Left ventricle myocardium inferior (tissue), 1 donor: Measurements from ENCODE around the gene EXOG. TPM values are rescaled to one million over a fixed set of nuclear protein-coding genes. Genes with fewer than 3 reads are reported as not detected.

ENCODE experiments used
- DNase-seq: peaks from one replicate; pipeline ENCODE4 v3.0.0-alpha.2; 2020
- H3K27ac ChIP-seq: fragments of 200-600 bp; replicated peaks from 2 replicates; pipeline ENCODE4 v1.8.0; 2021
- H3K27me3 ChIP-seq: fragments of 200-600 bp; 2 replicates; pipeline ENCODE4 v1.8.0; 2021; ENCODE audit warnings: low read depth
- H3K36me3 ChIP-seq: fragments of 200-600 bp; 2 replicates; pipeline ENCODE4 v1.8.0; 2021
- H3K4me1 ChIP-seq: fragments of 200-600 bp; 2 replicates; pipeline ENCODE4 v1.8.0; 2021
- H3K4me3 ChIP-seq: fragments of 200-600 bp; 2 replicates; pipeline ENCODE4 v1.8.0; 2021; ENCODE audit warnings: mild to moderate bottlenecking, moderate library complexity
- H3K9me3 ChIP-seq: fragments of 200-600 bp; replicated peaks from 2 replicates; pipeline ENCODE4 v1.8.0; 2021
- CTCF ChIP-seq: fragments of 200-600 bp; IDR thresholded peaks from 2 replicates; pipeline ENCODE4 v1.8.0; 2021; ENCODE audit warnings: antibody characterized with exemption, mild to moderate bottlenecking, borderline replicate concordance
- intact Hi-C: fragments of 100-400 bp; cut with micrococcal nuclease; formaldehyde crosslinking; loops from one replicate; pipeline ENCODE4 v1.11.0; 2022
- total RNA-seq: library from RNA; stranded (reverse); fragmentation: NEBNext Ultra II Directional; extraction: Animal tissue kit (Norgen Biotek cat#: 25700); gene quantifications from one replicate; pipeline ENCODE4 v1.2.1, GENCODE V29; 2021
- donor health status: DM: no; HTN: yes; CAD: no; lungs with severe emphysema.

EXOG gene
- total RNA-seq, 1 donor from 2014 or later = 27.9 TPM

GRCh38 chr3:38475716-38476115 lies 20.4 kb upstream of the EXOG start:
- no peak for DNase-seq
- no peak overlapping the region for H3K4me3 ChIP-seq
- peaks cover 29% of the 10 kb centered on the region for H3K4me1 ChIP-seq
- H3K36me3 ChIP-seq = peaks cover 14% of the 10 kb centered on the region
- no peaks in the 10 kb centered on the region for H3K27me3 ChIP-seq
- TF ChIP-seq CTCF = no peak
- H3K27ac ChIP-seq = no peak overlapping the region
- intact Hi-C loops = no loop called here
- no peaks in the 10 kb centered on the region for H3K9me3 ChIP-seq

GRCh38 chr3:38476157-38476756 lies 19.9 kb upstream of the EXOG start:
- peaks cover 20% of the 10 kb centered on the region for H3K36me3 ChIP-seq
- intact Hi-C loops = no loop called here
- no peak overlapping the region for H3K4me3 ChIP-seq
- H3K27me3 ChIP-seq = no peaks in the 10 kb centered on the region
- peaks cover 29% of the 10 kb centered on the region for H3K4me1 ChIP-seq
- no peak overlapping the region for H3K27ac ChIP-seq
- DNase-seq = no peak
- no peaks in the 10 kb centered on the region for H3K9me3 ChIP-seq
- no peak for TF ChIP-seq CTCF

GRCh38 chr3:38477057-38477820 lies 18.9 kb upstream of the EXOG start:
- intact Hi-C loops = no loop called here
- Histone ChIP-seq H3K4me1 (peaks cover 21% of the 10 kb centered on the region), H3K36me3 (peaks cover 30% of the 10 kb centered on the region), H3K27me3 (no peaks in the 10 kb centered on the region), H3K4me3 (no peak overlapping the region), H3K9me3 (no peaks in the 10 kb centered on the region), H3K27ac (no peak overlapping the region)
- DNase-seq = no peak
- TF ChIP-seq CTCF = no peak

- H3K9me3 ChIP-seq = no peaks in the 10 kb centered on the region
- H3K27me3 ChIP-seq = no peaks in the 10 kb centered on the region
- no peak overlapping the region for H3K4me3 ChIP-seq
- H3K36me3 ChIP-seq = peaks cover 37% of the 10 kb centered on the region
- DNase-seq = no peak
- intact Hi-C loops = no loop called here
- no peak for TF ChIP-seq CTCF
- H3K4me1 ChIP-seq = peaks cover 15% of the 10 kb centered on the region
- H3K27ac ChIP-seq = no peak overlapping the region
Measured at GRCh38 chr3:38477839-38478450, 18.2 kb upstream of the EXOG start.

- H3K27ac ChIP-seq = no peak overlapping the region
- H3K36me3 ChIP-seq = peaks cover 46% of the 10 kb centered on the region
- DNase-seq = no peak
- no peak overlapping the region for H3K4me3 ChIP-seq
- intact Hi-C loops = no loop called here
- peaks cover 5% of the 10 kb centered on the region for H3K4me1 ChIP-seq
- H3K9me3 ChIP-seq = no peaks in the 10 kb centered on the region
- H3K27me3 ChIP-seq = no peaks in the 10 kb centered on the region
- no peak for TF ChIP-seq CTCF
Measured at GRCh38 chr3:38478901-38479300, 17.2 kb upstream of the EXOG start.
